T-helper 1 cell (primary cell): ENCODE data around the gene VWA8.

Experiments
- DNase-seq, 5 donors: peaks; one replicate each; pipeline ENCODE4 v3.0.0-alpha.2; 2012 to 2020
- total RNA-seq, 4 donors: gene quantifications; one replicate each; lab custom pipeline; 2026; lab: John Stamatoyannopoulos, UW

Gene VWA8
- total RNA-seq, result 58.3 to 84.9 (median 70.2) reads per million in 4 donors

- peak; percentile 59 to 87 (median 71) for DNase-seq
These were observed at the start of gene VWA8 for GRCh38 chr13:41960637-41961465. VWA8 (minus strand) TSS chr13:41961109; CDS start chr13:41961015, 94 bp downstream.

- no peak for DNase-seq
These were observed 48.1 kb upstream of the VWA8 start for GRCh38 chr13:42009057-42009456.

- DNase-seq, result no peak
These were observed 46.9 kb upstream of the VWA8 start for GRCh38 chr13:42007844-42008243.

- no peak for DNase-seq
These were observed 41.2 kb upstream of the VWA8 start for GRCh38 chr13:42002066-42002465.

GRCh38 chr13:42001580-42001979, 40.7 kb upstream of the VWA8 start:
- DNase-seq, result no peak

GRCh38 chr13:42000846-42001245, 39.9 kb upstream of the VWA8 start:
- DNase-seq, result no peak

- DNase-seq, result no peak
These were observed 36.5 kb upstream of the VWA8 start for GRCh38 chr13:41997396-41997795.

- DNase-seq, result no peak
These were observed 35.0 kb upstream of the VWA8 start for GRCh38 chr13:41995946-41996345.

GRCh38 chr13:41995336-41995735, 34.4 kb upstream of the VWA8 start:
- no peak for DNase-seq

GRCh38 chr13:41994696-41995095, 33.8 kb upstream of the VWA8 start:
- DNase-seq, result no peak

GRCh38 chr13:41991936-41992335, 31.0 kb upstream of the VWA8 start:
- no peak for DNase-seq

- DNase-seq, result no peak
These were observed 27.3 kb upstream of the VWA8 start for GRCh38 chr13:41988244-41988643.

GRCh38 chr13:41985788-41986508, 25.0 kb upstream of the VWA8 start:
- DNase-seq, result no peak

- no peak for DNase-seq
These were observed 21.2 kb upstream of the VWA8 start for GRCh38 chr13:41981951-41982715.

GRCh38 chr13:41978007-41978406, 17.1 kb upstream of the VWA8 start:
- no peak for DNase-seq

- DNase-seq, result no peak
These were observed 15.6 kb upstream of the VWA8 start for GRCh38 chr13:41976476-41976875.

- peak in 1 of 5 donors; percentile 8 for DNase-seq
These were observed 13.5 kb upstream of the VWA8 start for GRCh38 chr13:41974262-41974900.

- no peak for DNase-seq
These were observed 12.4 kb upstream of the VWA8 start for GRCh38 chr13:41973247-41973741.

GRCh38 chr13:41971848-41972247, 10.9 kb upstream of the VWA8 start:
- peak in 1 of 5 donors; percentile 50 for DNase-seq

GRCh38 chr13:41970918-41971317, 10.0 kb upstream of the VWA8 start:
- no peak for DNase-seq

GRCh38 chr13:41970022-41970421, 9.1 kb upstream of the VWA8 start:
- no peak for DNase-seq

- DNase-seq, result no peak
These were observed 8.2 kb upstream of the VWA8 start for GRCh38 chr13:41969072-41969471.

GRCh38 chr13:41966671-41967070, 5.8 kb upstream of the VWA8 start:
- no peak for DNase-seq
